HUES48 (cell line): ENCODE results near the gene C1orf35.
"Not testable (repeated sequence)": the region's sequence is repeated elsewhere in the genome, so short reads cannot be mapped to it uniquely, and the experiment has no call there.

Experiments
- H3K27ac ChIP-seq: one replicate; pipeline ENCODE4 v1.7.0; 2013; ENCODE audit warnings: low read depth, low read length, inconsistent platforms
- H3K27me3 ChIP-seq: 2 replicates; pipeline ENCODE4 v1.6.1; 2013; ENCODE audit warnings: mild to moderate bottlenecking, low read length; ENCODE audit not compliant: control insufficient read depth, insufficient read depth
- H3K36me3 ChIP-seq: 2 replicates; pipeline ENCODE4 v1.6.1; 2013; ENCODE audit warnings: low read length; ENCODE audit not compliant: control insufficient read depth, insufficient read depth
- H3K4me1 ChIP-seq: 2 replicates; pipeline ENCODE4 v1.6.1; 2013; ENCODE audit warnings: mild to moderate bottlenecking, low read length; ENCODE audit not compliant: control insufficient read depth, insufficient read depth
- H3K4me3 ChIP-seq: 2 replicates; pipeline ENCODE4 v1.5.1; 2013; ENCODE audit warnings: mild to moderate bottlenecking, low read depth, low read length
- H3K9ac ChIP-seq: 2 replicates; pipeline ENCODE4 v1.6.1; 2013; ENCODE audit warnings: mild to moderate bottlenecking, low read depth, low read length, moderate library complexity
- H3K9me3 ChIP-seq: 2 replicates; pipeline ENCODE4 v1.6.1; 2013; ENCODE audit warnings: low read length; ENCODE audit not compliant: control insufficient read depth, insufficient read depth

The C1orf35 gene

GRCh38 chr1:228120857-228121489, 17.8 kb upstream of the C1orf35 start:
- Histone ChIP-seq H3K9me3 (peaks cover 24% of the 10 kb centered on the region), H3K27me3 (peaks cover 16% of the 10 kb centered on the region; the same call in 1 of the 2 replicates), H3K36me3 (no peaks in the 10 kb centered on the region), H3K4me1 (no peaks in the 10 kb centered on the region), H3K4me3 (no peak overlapping the region), H3K27ac (no peak overlapping the region), H3K9ac (no peak overlapping the region)

- no peak overlapping the region for H3K4me3 ChIP-seq
- H3K27ac ChIP-seq = no peak overlapping the region
- H3K9ac ChIP-seq = no peak overlapping the region
- H3K27me3 ChIP-seq = peaks cover 16% of the 10 kb centered on the region; the same call in 1 of the 2 replicates
- H3K4me1 ChIP-seq = no peaks in the 10 kb centered on the region
- no peaks in the 10 kb centered on the region for H3K36me3 ChIP-seq
- peaks cover 26% of the 10 kb centered on the region for H3K9me3 ChIP-seq
Observed at GRCh38 chr1:228120351-228120750, 17.2 kb upstream of the C1orf35 start.

- Histone ChIP-seq H3K4me1 (no peaks in the 10 kb centered on the region), H3K27me3 (0 out of 2 replicates have a peak, but pooled peaks cover 7% of the 10 kb centered on the region), H3K9me3 (peaks cover 29% of the 10 kb centered on the region), H3K27ac (no peak overlapping the region), H3K36me3 (no peaks in the 10 kb centered on the region), H3K4me3 (no peak overlapping the region), H3K9ac (no peak overlapping the region)
Observed at GRCh38 chr1:228118040-228118439, 14.9 kb upstream of the C1orf35 start.

- no peaks in the 10 kb centered on the region for H3K36me3 ChIP-seq
Observed at GRCh38 chr1:228117335-228117734, 14.2 kb upstream of the C1orf35 start.

GRCh38 chr1:228114827-228115226, 11.7 kb upstream of the C1orf35 start:
- Histone ChIP-seq H3K4me1 (no peaks in the 10 kb centered on the region), H3K36me3 (no peaks in the 10 kb centered on the region), H3K9ac (no peak overlapping the region), H3K27ac (no peak overlapping the region), H3K4me3 (no peak overlapping the region), H3K9me3 (peaks cover 26% of the 10 kb centered on the region), H3K27me3 (no peaks in the 10 kb centered on the region)

More at GRCh38 chr1:228117335-228117734, 14.2 kb upstream of the C1orf35 start:
- Histone ChIP-seq H3K27ac (no peak overlapping the region), H3K4me3 (no peak overlapping the region), H3K27me3 (0 out of 2 replicates have a peak, but pooled peaks cover under 1% of the 10 kb centered on the region), H3K9ac (no peak overlapping the region), H3K9me3 (peaks cover 29% of the 10 kb centered on the region), H3K4me1 (no peaks in the 10 kb centered on the region)

- Histone ChIP-seq H3K36me3 (peaks cover 2% of the 10 kb centered on the region), H3K27me3 (no peaks in the 10 kb centered on the region), H3K4me1 (peaks cover 3% of the 10 kb centered on the region; the same call in 1 of the 2 replicates), H3K9me3 (peaks cover 11% of the 10 kb centered on the region; the same call in 1 of the 2 replicates), H3K9ac (no peak overlapping the region), H3K4me3 (no peak overlapping the region), H3K27ac (no peak overlapping the region)
Observed at GRCh38 chr1:228112617-228113016, 9.5 kb upstream of the C1orf35 start.

GRCh38 chr1:228112167-228112566, 9.0 kb upstream of the C1orf35 start:
- Histone ChIP-seq H3K9ac (no peak overlapping the region), H3K4me1 (peaks cover 3% of the 10 kb centered on the region; the same call in 1 of the 2 replicates), H3K27me3 (no peaks in the 10 kb centered on the region), H3K4me3 (no peak overlapping the region), H3K27ac (no peak overlapping the region), H3K36me3 (peaks cover 6% of the 10 kb centered on the region), H3K9me3 (peaks cover 8% of the 10 kb centered on the region; the same call in 1 of the 2 replicates)

GRCh38 chr1:228111315-228111714, 8.2 kb upstream of the C1orf35 start:
- H3K36me3 ChIP-seq = peaks cover 15% of the 10 kb centered on the region
- H3K27ac ChIP-seq, H3K27me3 ChIP-seq, H3K4me3 ChIP-seq, H3K9ac ChIP-seq, H3K9me3 ChIP-seq, H3K4me1 ChIP-seq: not testable (repeated sequence)

- Histone ChIP-seq H3K4me1 (peaks cover 3% of the 10 kb centered on the region; the same call in 1 of the 2 replicates), H3K36me3 (peaks cover 22% of the 10 kb centered on the region), H3K27me3 (no peaks in the 10 kb centered on the region), H3K27ac (no peak overlapping the region), H3K4me3 (no peak overlapping the region), H3K9me3 (peaks cover 5% of the 10 kb centered on the region; the same call in 1 of the 2 replicates), H3K9ac (no peak overlapping the region)
Observed at GRCh38 chr1:228110556-228110955, 7.4 kb upstream of the C1orf35 start.

GRCh38 chr1:228109962-228110488, 6.9 kb upstream of the C1orf35 start:
- no peaks in the 10 kb centered on the region for H3K27me3 ChIP-seq
- H3K9me3 ChIP-seq = no peaks in the 10 kb centered on the region
- H3K9ac ChIP-seq = no peak overlapping the region
- peak overlapping the region; percentile 79 for H3K4me3 ChIP-seq
- H3K36me3 ChIP-seq = peaks cover 22% of the 10 kb centered on the region
- H3K27ac ChIP-seq = no peak overlapping the region
- peaks cover 3% of the 10 kb centered on the region; the same call in 1 of the 2 replicates for H3K4me1 ChIP-seq
